ENCODE data around the gene ZBTB9.

The ZBTB9 gene

GRCh38 chr6:33419580-33420490 lies 34.5 kb upstream of the ZBTB9 start, which contains the start of gene SYNGAP1:
Gene SYNGAP1 (plus strand): TSS chr6:33420065. CDS start chr6:33420265, 200 bp downstream.
- peak in 1 of 4 experiments; percentile 10 for DNase-seq

- no peak for DNase-seq
Measured at GRCh38 chr6:33420491-33421343, 33.7 kb upstream of the ZBTB9 start.

- no peak for DNase-seq
Measured at GRCh38 chr6:33421344-33421643, 33.1 kb upstream of the ZBTB9 start.

- DNase-seq: no peak
Measured at GRCh38 chr6:33423777-33424176, 30.6 kb upstream of the ZBTB9 start.

GRCh38 chr6:33424855-33425667 lies 29.3 kb upstream of the ZBTB9 start:
- no peak for DNase-seq

- DNase-seq: peak; percentile 50 to 73 (median 70)
Measured at GRCh38 chr6:33425668-33426577, 28.5 kb upstream of the ZBTB9 start.

- no peak for DNase-seq
Measured at GRCh38 chr6:33426590-33427511, 27.5 kb upstream of the ZBTB9 start.

GRCh38 chr6:33427585-33428223 lies 26.7 kb upstream of the ZBTB9 start:
- DNase-seq: peak in 3 of 4 experiments; percentile 25 to 44 (median 41)

GRCh38 chr6:33428224-33428965 lies 26.0 kb upstream of the ZBTB9 start:
- DNase-seq: peak in 1 of 4 experiments; percentile 37

- DNase-seq: no peak
Measured at GRCh38 chr6:33428966-33429749, 25.2 kb upstream of the ZBTB9 start.

GRCh38 chr6:33429750-33430052 lies 24.7 kb upstream of the ZBTB9 start:
- DNase-seq: no peak

GRCh38 chr6:33430334-33430733 lies 24.0 kb upstream of the ZBTB9 start:
- no peak for DNase-seq

- peak; percentile 45 to 81 (median 66) for DNase-seq
Measured at GRCh38 chr6:33430991-33431879, 23.1 kb upstream of the ZBTB9 start.

- no peak for DNase-seq
Measured at GRCh38 chr6:33431880-33432541, 22.4 kb upstream of the ZBTB9 start.

GRCh38 chr6:33432546-33432945 lies 21.8 kb upstream of the ZBTB9 start:
- no peak for DNase-seq

- no peak for DNase-seq
Measured at GRCh38 chr6:33433001-33433543, 21.3 kb upstream of the ZBTB9 start.

Data from activated CD4-positive, CD25-positive, alpha-beta regulatory T cell (primary cell).